GM10248 (cell line): ENCODE results near the gene KCNK16.

Source experiments
- CTCF ChIA-PET: fragments of 300-600 bp; sonication (Branson Sonifier 250); formaldehyde crosslinking; extraction: SDS; loops from one replicate; lab custom pipeline; 2021; ENCODE audit warnings: antibody characterized with exemption; lab: Yijun Ruan, JAX
- POLR2A ChIA-PET: fragments of 350-650 bp; sonication (Branson Sonifier 250); formaldehyde crosslinking; extraction: SDS; loops from one replicate; lab custom pipeline; 2020; ENCODE audit warnings: antibody characterized with exemption; lab: Yijun Ruan, JAX
- DNase-seq: peaks from one replicate; pipeline ENCODE4 v3.0.0; 2012; ENCODE audit errors: extremely low spot score
- CTCF ChIP-seq: IDR thresholded peaks from 2 replicates; pipeline ENCODE4 v1.5.1; 2012; ENCODE audit warnings: mild to moderate bottlenecking, low read depth; ENCODE audit errors: extremely low read depth, missing control alignments, control extremely low read depth

Gene KCNK16

GRCh38 chr6:39274471-39274870 lies 48.0 kb downstream of the KCNK16 start:
- TF ChIP-seq CTCF = no peak
- ChIA-PET POLR2A (no interaction called here), CTCF (no interaction called here)

GRCh38 chr6:39273406-39273821 lies 49.1 kb downstream of the KCNK16 start:
- CTCF ChIA-PET = no interaction called here
- POLR2A ChIA-PET = no interaction called here
- DNase-seq = no peak
- no peak for TF ChIP-seq CTCF

More at GRCh38 chr6:39274471-39274870, 48.0 kb downstream of the KCNK16 start:
- DNase-seq = no peak

- no peak for DNase-seq
- POLR2A ChIA-PET = no interaction called here
- CTCF ChIA-PET = no interaction called here
- TF ChIP-seq CTCF = no peak
These were observed 52.5 kb downstream of the KCNK16 start for GRCh38 chr6:39269961-39270360.

- CTCF ChIA-PET = no interaction called here
- no peak for TF ChIP-seq CTCF
- POLR2A ChIA-PET = no interaction called here
These were observed 53.8 kb downstream of the KCNK16 start for GRCh38 chr6:39268721-39269120.

GRCh38 chr6:39268171-39268570 lies 54.3 kb downstream of the KCNK16 start:
- ChIA-PET POLR2A (no interaction called here), CTCF (no interaction called here)
- no peak for DNase-seq
- no peak for TF ChIP-seq CTCF

More at GRCh38 chr6:39268721-39269120, 53.8 kb downstream of the KCNK16 start:
- no peak for DNase-seq

- DNase-seq = no peak
- CTCF ChIA-PET = interaction anchor here (1.1 to 1.6 kb wide), 2 partner anchors 9 to 98 kb away, joined by 3 to 5 read pairs; no protein-coding TSS in a partner anchor
- no peak for TF ChIP-seq CTCF
- POLR2A ChIA-PET = no interaction called here
These were observed 55.6 kb downstream of the KCNK16 start for GRCh38 chr6:39266782-39267355.
